ENCODE measurements around the gene P2RX3.
"Not testable (repeated sequence)": the region's sequence is repeated elsewhere in the genome, so short reads cannot be mapped to it uniquely, and the experiment has no call there.

The P2RX3 gene

GRCh38 chr11:57325735-57326048 is 12.5 kb upstream of the P2RX3 start:
- no peak for FAIRE-seq

- no peak for FAIRE-seq
These were observed 10.4 kb upstream of the P2RX3 start for GRCh38 chr11:57327721-57328120.

GRCh38 chr11:57330029-57330428 is 8.1 kb upstream of the P2RX3 start:
- FAIRE-seq, result no peak

GRCh38 chr11:57331720-57332119 is 6.4 kb upstream of the P2RX3 start:
- FAIRE-seq, result no peak

- no peak for FAIRE-seq
These were observed 5.3 kb upstream of the P2RX3 start for GRCh38 chr11:57332694-57333440.

GRCh38 chr11:57335023-57335342 is 3.2 kb upstream of the P2RX3 start:
- FAIRE-seq, result no peak

GRCh38 chr11:57335343-57336110 is 2.6 kb upstream of the P2RX3 start, which contains the start of gene SSRP1:
Gene SSRP1, minus strand, starts transcription at chr11:57335892. Its CDS starts 771 bp downstream, at chr11:57335121.
- FAIRE-seq, result no peak

GRCh38 chr11:57336111-57336666 is 2.0 kb upstream of the P2RX3 start:
- FAIRE-seq, result no peak

- not testable (repeated sequence) for FAIRE-seq
These were observed 1.3 kb upstream of the P2RX3 start for GRCh38 chr11:57336856-57337255.

GRCh38 chr11:57339328-57339727 is 1.2 kb downstream of the P2RX3 start:
- FAIRE-seq, result no peak

GRCh38 chr11:57340039-57340615 is 2.0 kb downstream of the P2RX3 start:
- FAIRE-seq, result no peak

GRCh38 chr11:57341250-57341808 is 3.2 kb downstream of the P2RX3 start:
- no peak for FAIRE-seq

- no peak for FAIRE-seq
These were observed 4.5 kb downstream of the P2RX3 start for GRCh38 chr11:57342702-57343101.

GRCh38 chr11:57343825-57344224 is 5.7 kb downstream of the P2RX3 start:
- FAIRE-seq, result no peak

GRCh38 chr11:57344826-57345225 is 6.7 kb downstream of the P2RX3 start:
- FAIRE-seq, result no peak

GRCh38 chr11:57345555-57346211 is 7.5 kb downstream of the P2RX3 start:
- FAIRE-seq, result no peak

- FAIRE-seq, result no peak
These were observed 9.2 kb downstream of the P2RX3 start for GRCh38 chr11:57347336-57347735.

GRCh38 chr11:57348052-57348451 is 9.9 kb downstream of the P2RX3 start:
- no peak for FAIRE-seq

GRCh38 chr11:57348636-57349313 is 10.6 kb downstream of the P2RX3 start:
- no peak for FAIRE-seq

GRCh38 chr11:57349491-57350274 is 11.5 kb downstream of the P2RX3 start:
- FAIRE-seq, result no peak

- no peak for FAIRE-seq
These were observed 14.9 kb downstream of the P2RX3 start for GRCh38 chr11:57353036-57353435.

All from colon (tissue), 2 donors.